DND-41 (cell line): ENCODE measurements around the gene EPM2AIP1.
"Not testable (repeated sequence)": the region's sequence is repeated elsewhere in the genome, so short reads cannot be mapped to it uniquely, and the experiment has no call there.

ENCODE experiments used
- ATAC-seq: fragments of 200-7000 bp; cut with Tn5 transposase; 3 replicates; pipeline ENCODE4 v1.9.1; 2021; ENCODE audit warnings: low read depth; ENCODE audit not compliant: insufficient read depth
- DNase-seq: peaks from one replicate; pipeline ENCODE4 v3.0.0-alpha.2; 2020
- H2AFZ ChIP-seq: 2 replicates; pipeline ENCODE4 v1.6.0; 2012; ENCODE audit warnings: low read depth, low read length
- H3K27ac ChIP-seq: 2 replicates; pipeline ENCODE4 v1.5.1; 2012; ENCODE audit warnings: low read length, inconsistent platforms
- H3K27me3 ChIP-seq: fragments of 200-600 bp; sonication (generic); 2 replicates; pipeline ENCODE4 v1.6.0; 2012; ENCODE audit warnings: low read length, mild to moderate bottlenecking, inconsistent platforms; ENCODE audit not compliant: insufficient read depth, poor library complexity
- H3K36me3 ChIP-seq: 2 replicates; pipeline ENCODE4 v1.5.1; 2012; ENCODE audit warnings: low read length, inconsistent platforms; ENCODE audit not compliant: insufficient read depth
- H3K4me1 ChIP-seq: 2 replicates; pipeline ENCODE4 v1.5.1; 2012; ENCODE audit warnings: mild to moderate bottlenecking, low read length; ENCODE audit not compliant: insufficient read depth
- H3K4me2 ChIP-seq: 2 replicates; pipeline ENCODE4 v1.6.0; 2012; ENCODE audit warnings: mild to moderate bottlenecking, moderate library complexity, low read length, inconsistent platforms; ENCODE audit not compliant: insufficient read depth
- H3K4me3 ChIP-seq, 2 experiments: fragments of 200-600 bp in 1 of 2; shearing (Covaris generic) in 1 of 2; 2 replicates each; pipeline ENCODE4 v1.5.1; 2012 to 2016; ENCODE audit warnings: inconsistent platforms in 2 of 2, low read length in 2 of 2, mild to moderate bottlenecking in 2 of 2, low read depth in 1 of 2, moderate library complexity in 1 of 2
- H3K79me2 ChIP-seq: 2 replicates; pipeline ENCODE4 v1.6.0; 2012; ENCODE audit warnings: low read length, inconsistent platforms; ENCODE audit not compliant: insufficient read depth
- H3K9ac ChIP-seq: 2 replicates; pipeline ENCODE4 v1.6.0; 2012; ENCODE audit warnings: low read depth, mild to moderate bottlenecking, inconsistent platforms, low read length, moderate library complexity
- H3K9me3 ChIP-seq: 2 replicates; pipeline ENCODE4 v1.5.1; 2012; ENCODE audit warnings: low read length, moderate library complexity, mild to moderate bottlenecking, inconsistent platforms; ENCODE audit not compliant: insufficient read depth, severe bottlenecking
- H4K20me1 ChIP-seq: 2 replicates; pipeline ENCODE4 v1.6.0; 2012; ENCODE audit warnings: low read length; ENCODE audit not compliant: insufficient read depth
- CTCF ChIP-seq: IDR thresholded peaks from 2 replicates; pipeline ENCODE4 v1.5.1; 2012; ENCODE audit warnings: borderline replicate concordance, low read length, moderate library complexity, mild to moderate bottlenecking; ENCODE audit not compliant: poor library complexity, severe bottlenecking; ENCODE audit errors: extremely low read depth
- EZH2 ChIP-seq: IDR thresholded peaks from 3 replicates; pipeline ENCODE4 v1.6.1; 2012; ENCODE audit warnings: borderline replicate concordance, low read depth, mild to moderate bottlenecking, moderate library complexity, low read length, inconsistent platforms; ENCODE audit not compliant: severe bottlenecking

The EPM2AIP1 gene

GRCh38 chr3:36992806-36993325 lies at the start of gene EPM2AIP1:
Gene EPM2AIP1, minus strand, starts transcription at chr3:36993131. Its CDS starts 54 bp downstream, at chr3:36993077.
- TF ChIP-seq CTCF (peak; percentile 44), EZH2 (no peak)
- Histone ChIP-seq H3K9me3 (no peaks in the 10 kb centered on the region), H4K20me1 (peaks cover 32% of the 10 kb centered on the region; the same call in 1 of the 2 replicates), H3K4me3 (peak within 1 kb of the TSS; percentile 76 to 81), H3K4me1 (peaks cover 66% of the 10 kb centered on the region), H3K36me3 (peaks cover 71% of the 10 kb centered on the region), H3K27me3 (no peaks in the 10 kb centered on the region), H3K4me2 (peak within 1 kb of the TSS; percentile 90), H2AFZ (peak within 1 kb of the TSS; percentile 81), H3K79me2 (peaks cover 89% of the 10 kb centered on the region), H3K27ac (peak within 1 kb of the TSS; percentile 95), H3K9ac (peak within 1 kb of the TSS; percentile 90)
- peak; percentile 89 for ATAC-seq
- no peak for DNase-seq

GRCh38 chr3:37042712-37043111 lies 49.8 kb upstream of the EPM2AIP1 start:
- not testable (repeated sequence) for DNase-seq, ATAC-seq, H3K4me3 ChIP-seq, H3K9ac ChIP-seq, H4K20me1 ChIP-seq, H3K27me3 ChIP-seq, H3K27ac ChIP-seq, H2AFZ ChIP-seq, H3K9me3 ChIP-seq, H3K4me2 ChIP-seq, H3K4me1 ChIP-seq, H3K79me2 ChIP-seq
- peaks cover 71% of the 10 kb centered on the region for H3K36me3 ChIP-seq

- no peaks in the 10 kb centered on the region for H4K20me1 ChIP-seq
- H3K27ac ChIP-seq = no peak overlapping the region
- H3K36me3 ChIP-seq = peaks cover 67% of the 10 kb centered on the region
- no peaks in the 10 kb centered on the region; the same call in 1 of the 2 replicates for H3K79me2 ChIP-seq
- DNase-seq = no peak
- ATAC-seq = no peak
- no peak overlapping the region for H2AFZ ChIP-seq
- H3K4me2 ChIP-seq = no peak overlapping the region
- no peaks in the 10 kb centered on the region for H3K4me1 ChIP-seq
- H3K9ac ChIP-seq = no peak overlapping the region
- no peaks in the 10 kb centered on the region for H3K9me3 ChIP-seq
- H3K4me3 ChIP-seq = no peak overlapping the region
- TF ChIP-seq CTCF (no peak), EZH2 (no peak)
- no peaks in the 10 kb centered on the region for H3K27me3 ChIP-seq
These were observed 48.7 kb upstream of the EPM2AIP1 start for GRCh38 chr3:37041546-37042195.

GRCh38 chr3:37040231-37040630 lies 47.3 kb upstream of the EPM2AIP1 start:
- ATAC-seq (no peak), DNase-seq (no peak)
- Histone ChIP-seq H3K4me1 (no peaks in the 10 kb centered on the region), H3K79me2 (no peaks in the 10 kb centered on the region; the same call in 1 of the 2 replicates), H3K9ac (no peak overlapping the region), H3K27ac (no peak overlapping the region), H3K4me2 (no peak overlapping the region), H3K9me3 (peaks cover 9% of the 10 kb centered on the region), H2AFZ (no peak overlapping the region), H3K4me3 (no peak overlapping the region), H3K36me3 (peaks cover 81% of the 10 kb centered on the region), H3K27me3 (no peaks in the 10 kb centered on the region), H4K20me1 (no peaks in the 10 kb centered on the region)
- no peak for TF ChIP-seq CTCF
- no peak for TF ChIP-seq EZH2
